ENCODE measurements around the gene MAP2K2. TPM values are rescaled to one million over a fixed set of nuclear protein-coding genes. Genes with fewer than 3 reads are reported as not detected.

MAP2K2 gene
- total RNA-seq, 1 experiment from 2014 or later = 177 TPM

GRCh38 chr19:4172861-4173473 lies 49.0 kb upstream of the MAP2K2 start (continued):
- TF ChIP-seq ARID4B (CRISPR knock-in tag; IDR thresholded peaks at IDR 0.05; ENCODE audit: borderline replicate concordance) (peak; percentile 89; the same call in 1 of the 2 replicates), FOXP4 (CRISPR knock-in tag; IDR thresholded peaks at IDR 0.05) (peak; percentile 89), PREB (CRISPR knock-in tag; IDR thresholded peaks at IDR 0.05; ENCODE audit: borderline replicate concordance) (0 out of 2 replicates have a peak, but pooled peaks have one; percentile 59), SMAD4 (CRISPR knock-in tag; IDR thresholded peaks at IDR 0.05) (peak; percentile 78; the same call in 1 of the 2 replicates), IRF1 (CRISPR knock-in tag; IDR thresholded peaks at IDR 0.05) (peak; percentile 77; the same call in 1 of the 2 replicates), MLX (CRISPR knock-in tag; IDR thresholded peaks at IDR 0.05) (no peak), ZBTB43 (CRISPR knock-in tag; IDR thresholded peaks at IDR 0.05) (peak; percentile 85; the same call in 1 of the 2 replicates), ZNF416 (CRISPR knock-in tag; IDR thresholded peaks at IDR 0.05) (no peak), ZMAT4 (CRISPR knock-in tag; IDR thresholded peaks at IDR 0.05) (no peak), NFE2L1 (CRISPR knock-in tag; IDR thresholded peaks at IDR 0.05) (peak; percentile 86), ZNF512 (CRISPR knock-in tag; IDR thresholded peaks at IDR 0.05; ENCODE audit: borderline replicate concordance) (peak; percentile 43; the same call in 1 of the 2 replicates), ZNF281 (CRISPR knock-in tag; IDR thresholded peaks at IDR 0.05) (peak; percentile 80), ATF6 (CRISPR knock-in tag; IDR thresholded peaks at IDR 0.05) (no peak), FOXK1 (CRISPR knock-in tag; IDR thresholded peaks at IDR 0.05) (peak; percentile 73), ZNF317 (CRISPR knock-in tag; IDR thresholded peaks at IDR 0.05; ENCODE audit: borderline replicate concordance, low read depth) (no peak), MAX (CRISPR knock-in tag; IDR thresholded peaks at IDR 0.05) (peak; percentile 28; the same call in 1 of the 2 replicates)
